HG03196 (cell line): ENCODE results near the gene TMEM200C.

Experiments
- ATAC-seq: cut with Tn5 transposase; IDR thresholded peaks from one replicate; pipeline ENCODE4 v1.9.1; 2021; ENCODE audit not compliant: unreplicated experiment

TMEM200C gene

DNA sequence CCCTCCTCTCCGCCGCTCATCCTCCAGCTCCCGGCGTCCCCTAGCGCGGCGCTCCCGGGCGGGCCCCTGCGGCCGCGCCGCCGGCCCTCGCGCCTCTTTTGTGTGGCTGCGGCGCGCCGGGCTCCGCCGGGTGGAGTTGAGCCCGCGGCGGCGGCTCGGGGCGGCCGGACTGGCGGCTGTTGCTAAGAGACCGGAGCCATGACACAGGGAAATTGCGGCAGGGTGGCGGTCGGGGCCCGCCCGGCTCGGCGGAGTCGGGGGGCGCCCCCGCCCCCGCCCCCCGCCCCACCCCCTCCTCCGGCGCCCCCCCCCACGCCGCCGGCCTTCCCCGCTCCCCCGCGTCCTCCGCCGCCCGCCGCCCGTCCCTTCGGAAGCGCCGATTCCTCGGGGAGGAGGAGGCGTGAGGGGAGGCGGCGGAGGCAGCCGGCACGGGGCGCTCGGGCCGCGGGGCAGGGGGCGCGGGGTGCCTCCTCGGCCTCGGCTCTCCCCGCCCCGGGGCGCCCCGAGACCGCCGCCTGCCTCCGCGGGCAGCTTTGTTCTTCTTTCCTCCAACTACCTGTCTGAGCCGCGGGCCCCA, at the start of gene TMEM200C:
Gene TMEM200C (minus strand): TSS at position 224 of the 577 bp plus-strand sequence. CDS start 3,459 bp downstream, outside the sequence.
- ATAC-seq: no peak

DNA sequence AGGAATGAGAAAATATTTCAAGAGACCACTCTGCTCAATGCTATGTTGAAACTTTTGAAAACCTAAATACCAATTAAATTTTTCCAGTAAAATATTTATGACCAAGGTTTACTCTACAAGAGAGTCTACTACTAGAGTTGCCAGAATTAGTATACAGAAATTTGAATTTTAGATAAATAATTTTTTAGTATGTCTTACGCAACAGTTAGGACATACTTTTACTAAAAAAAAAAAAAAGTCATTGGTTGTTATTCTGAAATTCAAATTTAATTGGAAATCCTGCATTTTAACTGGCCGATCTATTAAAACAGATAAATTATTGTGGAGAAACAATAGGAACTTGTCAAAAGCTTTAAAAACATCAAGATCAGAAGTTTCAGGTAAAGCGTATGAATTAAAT, 49.1 kb upstream of the TMEM200C start:
- ATAC-seq: no peak

DNA sequence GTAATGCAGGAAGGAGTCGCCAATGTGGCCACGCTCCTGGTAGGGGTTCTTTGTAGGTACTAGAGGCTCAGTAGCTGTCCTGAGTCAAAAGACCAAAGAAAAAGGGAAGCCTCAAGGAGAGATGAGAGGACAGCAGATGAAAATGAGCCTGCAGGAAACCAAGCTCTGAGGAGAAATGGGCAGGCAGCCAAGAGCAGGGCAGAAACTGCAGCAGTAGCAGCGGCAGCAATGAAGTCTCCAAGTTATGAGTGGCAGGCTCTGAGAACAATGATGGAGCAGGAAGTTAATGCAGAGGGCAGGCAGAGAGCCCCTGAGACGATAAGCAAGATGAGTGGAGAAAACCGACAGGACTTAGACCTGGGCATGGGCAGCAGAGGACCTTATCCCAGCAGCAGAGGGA, 48.2 kb upstream of the TMEM200C start:
- ATAC-seq: no peak

DNA sequence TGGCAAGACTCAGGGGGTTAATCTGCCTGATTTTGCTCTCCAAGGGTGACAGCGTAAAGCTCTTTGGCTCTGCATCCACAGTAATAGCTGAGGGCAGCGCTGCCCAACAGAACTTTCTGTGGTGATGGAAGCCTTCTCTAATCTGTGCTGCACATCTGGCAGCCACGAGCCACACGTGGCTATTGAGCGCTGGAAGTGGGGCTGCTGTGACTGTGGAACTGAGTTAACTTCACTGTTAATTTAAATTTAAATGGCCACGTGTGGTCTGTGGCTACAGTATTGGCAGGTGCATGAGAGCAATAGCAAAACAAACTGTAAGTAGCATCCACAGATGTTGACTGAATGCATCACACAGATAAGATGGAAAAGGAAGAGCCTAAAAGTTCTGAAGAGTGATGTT, 47.3 kb upstream of the TMEM200C start:
- no peak for ATAC-seq

DNA sequence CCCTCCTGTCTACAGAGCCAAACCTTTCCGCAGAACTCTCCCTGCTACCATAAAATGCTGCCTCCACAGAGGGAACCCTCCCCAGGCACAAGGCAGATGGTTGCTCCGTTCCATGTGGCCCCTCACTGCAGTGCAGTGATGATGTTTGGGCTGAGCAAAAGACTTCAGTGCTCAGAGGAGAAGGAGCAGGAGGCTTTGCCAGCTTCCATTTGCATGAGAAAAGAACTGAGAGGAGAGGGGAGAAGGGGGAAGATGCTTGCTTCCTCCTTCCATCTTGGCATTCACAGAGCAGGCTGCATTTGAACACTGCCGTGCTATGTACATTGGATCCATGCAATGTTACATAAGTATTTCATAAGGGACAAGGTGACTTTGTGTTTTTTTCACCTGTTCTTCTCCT, 46.6 kb upstream of the TMEM200C start:
- ATAC-seq: no peak

DNA sequence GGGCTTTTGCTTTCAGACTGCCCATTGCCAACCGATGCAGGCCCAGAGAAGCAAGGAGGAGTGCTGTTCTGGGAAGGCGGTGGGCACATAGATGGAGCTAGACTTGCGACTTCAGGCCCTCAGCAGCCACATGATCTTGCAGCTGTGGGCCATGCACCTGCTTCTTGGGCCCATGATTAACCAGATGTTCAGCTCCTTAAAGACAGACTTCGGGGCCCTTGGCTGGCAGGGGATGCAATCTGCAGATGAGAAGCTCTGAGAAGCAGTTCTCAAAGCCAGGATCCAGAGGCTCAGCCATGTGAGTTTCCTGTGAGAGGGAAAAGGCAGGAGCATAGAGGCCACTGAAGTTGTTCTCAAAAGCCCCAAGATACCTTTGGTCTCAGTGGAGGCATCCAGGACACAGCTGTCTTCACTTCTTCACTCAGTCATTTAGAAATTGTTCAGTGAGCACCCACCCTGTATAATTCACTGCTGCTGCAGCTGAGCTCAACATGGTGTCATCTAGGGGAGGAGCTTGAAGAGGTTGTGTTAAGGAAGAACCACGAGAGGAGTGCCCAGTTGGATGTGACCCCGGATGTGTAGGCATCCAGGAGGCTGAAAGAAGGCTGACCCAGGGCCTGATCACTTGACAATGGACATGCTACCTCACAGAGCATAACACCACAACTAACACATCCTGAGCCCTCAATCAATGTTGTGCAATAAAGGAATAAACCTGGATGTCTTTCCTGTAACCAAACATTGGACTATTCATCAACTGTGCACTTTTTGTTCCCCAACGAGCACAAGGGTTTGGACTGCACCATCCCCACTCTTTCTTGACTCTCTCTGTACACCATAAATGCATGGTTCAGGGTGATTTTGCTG, 44.7 kb upstream of the TMEM200C start:
- ATAC-seq: no peak

DNA sequence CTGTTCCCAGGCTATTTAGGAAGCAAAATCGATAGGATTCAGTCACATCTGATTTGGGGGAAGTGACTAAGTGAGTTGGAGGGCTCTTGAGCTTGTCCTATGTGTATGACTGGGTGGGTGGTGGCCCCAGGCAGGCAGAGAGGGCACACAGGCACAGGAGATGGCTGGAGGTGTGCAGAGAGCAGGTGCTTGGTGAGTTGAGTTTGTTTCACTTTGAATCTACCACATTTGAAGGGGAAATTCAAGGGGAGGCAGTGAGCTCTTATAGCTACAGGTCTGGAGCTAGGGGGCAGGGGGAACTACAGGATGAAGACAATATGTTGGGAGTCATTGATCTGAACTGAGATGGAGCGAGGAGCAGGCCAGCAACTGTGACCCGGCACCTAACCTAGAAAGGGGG, 42.5 kb upstream of the TMEM200C start:
- ATAC-seq: no peak

DNA sequence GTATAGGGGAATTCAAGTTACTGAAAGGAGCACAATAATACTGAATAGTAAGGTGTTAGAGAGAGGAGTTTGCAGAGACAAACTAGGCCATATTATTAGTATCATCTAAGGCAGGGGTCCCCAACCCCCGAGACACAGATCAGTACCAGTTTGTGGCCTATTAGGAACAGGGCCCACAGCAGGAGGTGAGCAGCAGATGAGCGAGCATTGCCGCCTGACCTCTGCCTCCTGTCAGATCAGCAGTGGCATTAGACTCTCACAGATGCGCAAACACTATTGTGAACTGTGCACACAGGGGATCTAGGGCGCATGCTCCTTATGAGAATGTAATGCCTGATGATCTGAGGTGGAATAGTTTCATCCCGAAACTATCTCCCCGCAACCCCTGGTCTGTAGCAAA, 41.8 kb upstream of the TMEM200C start:
- ATAC-seq: no peak

DNA sequence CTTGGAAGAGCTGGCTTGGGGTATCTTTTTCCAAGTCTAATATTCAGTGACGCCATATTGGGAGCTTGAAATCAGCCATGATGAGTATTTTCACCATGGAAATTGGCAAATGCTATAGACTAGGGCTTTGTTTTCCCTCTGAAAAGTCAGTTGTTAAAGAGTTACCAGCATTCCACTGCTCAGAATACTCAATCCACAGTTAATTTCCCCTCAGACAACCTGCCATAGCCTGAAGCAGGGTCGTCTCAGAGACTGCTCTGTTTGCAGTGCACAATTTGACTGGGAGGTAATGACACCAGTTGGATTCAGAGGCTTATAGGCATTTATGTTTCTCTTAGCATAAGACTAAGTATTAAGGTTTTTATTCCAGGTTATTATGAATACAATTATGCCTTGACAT, 35.5 kb upstream of the TMEM200C start:
- no peak for ATAC-seq

DNA sequence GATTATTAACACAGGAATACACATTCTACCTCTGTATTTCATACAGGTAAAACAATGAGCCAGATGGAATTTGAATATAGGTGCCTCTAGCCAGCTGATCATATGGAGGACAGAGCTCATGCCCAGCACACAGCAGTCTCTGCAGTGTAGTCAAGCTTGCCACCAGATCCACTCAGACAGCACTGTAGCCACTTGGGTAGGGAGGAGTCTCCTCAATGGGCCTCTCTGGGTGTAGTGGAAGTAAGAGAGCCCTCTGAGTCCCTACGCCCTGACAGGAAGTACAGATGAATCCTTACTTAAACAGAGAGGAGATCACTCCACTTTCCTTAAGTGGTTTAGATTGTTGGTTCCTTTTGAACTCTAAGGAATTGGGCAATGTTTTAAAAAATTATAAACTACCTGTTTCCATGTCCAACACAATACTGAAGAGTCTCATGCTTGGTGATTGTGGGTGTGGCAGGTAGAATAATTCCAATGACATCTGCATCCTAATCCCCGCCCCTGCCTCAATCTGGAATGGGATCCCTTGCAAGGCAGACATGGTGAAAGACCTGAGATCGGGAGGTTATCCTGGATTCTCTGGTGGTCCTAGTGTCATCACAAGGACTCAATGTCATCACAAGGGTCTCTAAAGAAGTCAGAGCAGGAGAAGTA, 23.0 kb upstream of the TMEM200C start:
- ATAC-seq: no peak

DNA sequence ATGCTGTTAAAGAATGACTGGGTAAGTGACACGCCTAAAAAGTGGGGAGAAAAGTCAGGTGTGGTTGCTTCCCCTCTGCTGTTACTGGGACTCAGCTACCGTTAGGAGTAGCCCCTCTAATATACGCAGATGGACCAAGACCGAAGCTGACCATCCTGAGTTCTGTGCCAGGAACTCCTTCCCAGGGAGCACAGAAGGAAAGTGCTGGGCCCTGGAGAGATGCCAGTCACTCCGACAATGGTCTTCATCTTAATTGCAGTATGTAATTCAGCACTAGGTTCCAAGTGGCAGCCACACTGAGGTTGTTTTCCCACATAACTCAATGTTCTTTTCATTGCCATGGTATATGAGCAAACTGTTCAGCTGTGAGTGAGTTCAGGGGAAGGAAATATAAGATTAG, 19.6 kb upstream of the TMEM200C start:
- ATAC-seq: no peak

DNA sequence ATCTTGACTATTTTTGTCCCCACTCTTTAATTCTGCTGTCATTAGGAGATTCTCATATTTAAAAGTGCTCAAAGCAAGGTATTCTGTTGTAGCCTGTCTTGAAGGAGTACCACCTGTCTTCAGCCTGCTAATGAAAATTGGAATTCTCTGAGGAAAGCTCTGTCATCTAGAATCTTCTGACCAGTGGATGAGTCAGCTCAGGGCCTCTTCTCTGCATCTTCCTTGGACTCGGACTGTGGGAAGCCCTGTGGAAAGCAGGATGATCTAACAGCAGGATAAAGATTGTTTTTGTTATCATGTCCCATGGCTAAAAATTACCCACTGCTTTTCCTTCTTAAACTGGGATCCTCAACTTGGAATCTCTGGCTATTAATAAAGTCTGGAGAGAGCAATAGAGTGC, 18.7 kb upstream of the TMEM200C start:
- ATAC-seq: no peak

DNA sequence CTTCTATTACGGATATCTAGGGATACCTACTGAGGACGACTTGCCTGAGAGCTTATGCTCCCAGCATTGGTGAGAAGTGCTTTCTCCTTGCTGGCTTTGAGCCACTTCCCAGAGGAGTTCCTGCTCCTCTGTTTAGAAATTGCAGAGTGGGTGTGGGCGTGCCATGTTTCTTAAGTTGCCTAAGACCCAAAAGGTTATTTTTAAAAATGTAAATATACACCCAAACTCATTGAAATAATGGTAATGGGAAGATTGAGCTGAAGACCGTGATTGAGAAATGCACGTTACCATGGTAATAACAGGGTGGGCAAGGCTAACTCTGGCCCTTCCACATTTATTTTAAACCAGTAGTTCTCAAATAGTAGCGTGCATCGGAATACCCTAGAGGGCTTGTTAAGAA, 17.2 kb upstream of the TMEM200C start:
- no peak for ATAC-seq

DNA sequence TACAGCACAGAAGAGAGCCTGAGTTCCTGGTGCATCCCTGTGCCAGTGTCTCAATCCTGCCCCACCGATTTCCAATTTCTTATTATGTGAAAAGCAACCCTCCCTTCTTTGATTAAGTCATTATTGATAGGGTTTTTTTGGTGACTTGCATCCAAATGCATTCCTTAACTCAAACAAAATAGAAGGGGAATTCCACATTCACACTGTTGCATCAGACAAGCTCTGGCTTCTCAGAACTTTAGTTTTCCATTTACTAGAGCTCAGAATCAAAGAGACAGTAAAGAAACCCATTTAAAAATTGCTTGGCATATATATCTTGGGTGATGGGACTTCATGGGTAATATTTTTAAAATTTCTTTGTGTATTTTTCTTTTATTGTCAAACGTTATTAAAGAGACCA, 13.8 kb upstream of the TMEM200C start:
- no peak for ATAC-seq

DNA sequence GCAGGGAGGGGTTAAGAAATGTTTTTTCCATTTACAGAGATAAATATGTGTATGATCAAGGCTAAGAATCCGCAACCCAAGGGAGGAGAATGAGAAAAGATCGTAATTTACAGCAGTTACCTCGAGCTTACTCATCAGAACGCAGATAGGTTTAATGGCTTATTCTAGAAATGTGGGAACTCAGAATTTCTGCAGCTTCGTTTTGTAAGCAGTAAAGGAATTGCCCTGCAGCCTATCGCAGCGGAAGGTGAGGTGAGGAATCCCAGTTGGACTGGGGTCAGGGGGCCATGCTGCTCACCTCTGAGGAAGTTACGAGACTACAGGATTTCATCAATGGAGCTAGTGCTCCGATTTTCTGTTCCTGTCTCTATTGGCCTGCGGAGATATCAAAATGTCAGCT, 8.1 kb upstream of the TMEM200C start:
- ATAC-seq: no peak

DNA sequence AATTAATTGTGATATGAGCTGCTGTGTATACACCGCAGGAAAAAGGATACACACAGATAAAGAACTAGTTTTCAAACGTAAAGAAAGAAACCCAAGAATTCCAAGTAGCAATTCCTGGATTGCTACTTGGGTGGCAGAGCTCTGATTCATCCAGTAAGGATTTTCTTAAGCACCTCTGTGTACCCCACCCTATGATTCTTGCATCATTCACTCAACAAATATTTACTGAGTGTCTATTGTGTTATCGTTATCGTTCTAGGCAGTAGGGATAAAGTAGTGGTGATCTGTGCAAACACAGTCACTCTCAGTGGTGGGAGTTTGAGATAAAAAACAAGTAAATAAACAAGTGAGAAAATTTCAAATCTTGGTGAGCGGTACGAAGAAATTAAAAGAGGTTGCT, 4.9 kb upstream of the TMEM200C start:
- no peak for ATAC-seq

DNA sequence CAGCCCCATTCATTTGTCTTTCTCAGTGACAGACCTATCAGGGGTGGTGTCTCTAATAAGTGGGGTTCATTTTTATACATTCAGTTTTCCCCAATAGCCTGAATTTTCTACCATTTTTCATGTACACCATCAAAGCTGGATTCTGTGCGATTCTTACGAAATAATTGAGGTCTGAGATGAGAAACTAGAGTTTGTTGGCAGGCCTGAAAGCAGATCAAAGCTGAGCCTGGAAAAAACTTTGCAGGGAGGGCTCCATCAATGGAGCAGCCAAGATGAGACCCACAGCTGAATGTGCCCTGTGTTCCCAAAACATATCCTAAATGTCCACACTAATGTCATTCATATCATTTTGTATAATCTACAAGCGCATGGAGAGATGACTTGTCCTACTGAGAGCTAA, 4.5 kb upstream of the TMEM200C start:
- ATAC-seq: no peak

DNA sequence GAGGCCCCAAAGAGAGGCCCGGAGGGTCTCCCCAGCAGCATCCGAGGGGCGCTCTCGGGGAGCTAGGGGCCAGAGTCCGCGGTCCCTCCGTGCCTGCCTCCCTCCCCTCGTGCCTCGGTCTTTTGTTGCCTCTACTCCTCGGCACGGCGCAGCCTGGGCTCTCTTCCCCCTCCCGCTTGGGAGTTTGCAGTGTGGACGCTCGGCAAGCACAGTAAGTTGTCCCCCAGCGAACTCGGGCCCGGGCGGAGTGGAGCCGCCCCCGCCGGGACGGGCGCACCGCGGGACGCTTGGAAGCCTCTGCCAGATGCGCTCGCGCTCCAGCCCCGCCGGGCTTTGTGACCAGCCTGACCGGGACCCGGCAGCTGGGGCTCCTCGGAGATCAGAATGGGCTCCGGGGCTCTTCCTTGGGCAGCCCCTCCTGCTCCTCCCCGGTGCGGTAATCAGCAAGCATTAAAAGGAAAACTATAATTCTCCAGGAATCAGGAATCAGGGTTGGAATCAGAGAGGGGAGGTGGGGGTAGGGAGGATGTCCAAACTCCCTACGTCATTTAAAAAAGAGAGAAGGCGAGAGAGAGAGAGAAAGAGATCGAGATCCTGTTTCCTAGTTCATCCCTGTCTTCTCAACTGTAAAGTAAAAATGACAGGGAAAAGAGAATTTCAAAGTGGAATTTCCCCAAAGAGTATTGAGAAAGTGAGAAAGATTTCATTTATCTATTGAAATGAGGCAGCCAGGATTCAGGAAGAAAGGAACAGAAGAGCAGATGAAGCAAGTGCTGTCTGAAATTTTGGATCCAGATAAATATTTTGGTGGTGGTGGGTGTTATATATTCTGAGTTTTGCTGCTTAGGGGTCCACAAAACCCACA, 786 bp upstream of the TMEM200C start:
- no peak for ATAC-seq

DNA sequence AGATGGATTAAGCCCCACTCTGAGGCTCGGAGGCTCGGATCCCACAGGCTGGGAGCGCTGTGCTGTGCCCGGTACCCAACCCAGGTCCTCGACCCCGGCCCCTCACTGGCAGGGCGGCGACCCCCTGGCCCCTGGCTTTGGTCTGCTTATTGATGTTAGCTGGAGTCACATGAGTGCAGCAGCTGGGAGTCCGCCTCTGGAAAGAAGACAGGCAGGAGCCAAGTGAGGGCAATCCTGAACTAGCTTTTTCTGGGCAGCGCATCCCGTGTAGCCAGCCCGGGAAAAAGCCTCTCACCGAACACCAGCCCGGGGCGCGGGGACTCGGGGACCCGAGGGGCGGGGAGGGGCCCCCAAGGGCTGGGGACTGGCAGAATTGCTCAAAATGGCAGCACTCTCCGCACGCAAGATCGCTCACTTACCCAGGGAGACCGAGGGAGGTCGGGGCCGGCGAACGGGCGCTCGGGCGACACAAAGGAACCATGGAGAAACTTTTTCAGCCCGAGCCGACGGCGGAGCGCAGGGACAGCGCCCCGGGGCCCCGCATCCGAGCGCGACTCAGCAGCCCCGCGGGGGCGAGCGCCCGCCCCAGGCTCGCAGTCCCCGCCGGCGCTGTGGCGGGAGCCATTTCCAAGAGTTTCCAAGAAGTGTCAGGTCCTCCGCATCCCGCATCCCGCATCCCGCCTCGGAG, 567 bp downstream of the TMEM200C start:
- no peak for ATAC-seq

DNA sequence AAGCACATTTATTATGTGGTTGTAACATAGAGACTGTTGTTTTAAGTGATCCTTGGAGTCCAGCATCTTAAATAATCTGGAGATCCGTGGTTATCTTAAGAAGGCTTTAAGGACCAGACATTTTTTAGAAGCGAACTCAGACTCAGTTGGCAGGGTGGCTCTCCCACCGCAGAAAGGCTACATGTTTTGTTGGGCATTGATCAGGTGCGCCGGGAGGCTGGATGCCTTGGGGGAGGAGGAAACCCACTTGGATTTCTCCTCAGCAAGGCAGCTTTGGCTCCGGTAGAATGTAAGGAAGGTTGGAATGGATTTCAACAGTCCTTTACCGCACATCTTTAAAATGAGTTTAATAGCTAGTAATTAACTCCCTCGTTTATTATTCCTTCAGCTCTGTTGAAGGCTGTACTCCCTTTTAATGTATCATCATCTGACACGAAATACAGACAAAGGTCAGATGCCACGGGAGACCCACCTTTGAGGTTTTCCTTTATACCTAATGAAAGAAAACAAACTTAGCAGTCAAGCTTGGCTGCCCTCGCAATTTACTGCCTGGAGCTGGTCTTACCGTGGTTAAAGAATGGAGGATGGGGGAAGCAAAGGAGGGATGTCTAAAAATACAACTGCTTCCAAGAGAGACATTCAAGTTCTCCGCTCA, 1.2 kb downstream of the TMEM200C start:
- ATAC-seq: no peak
